Left colon (tissue), 2 donors: Measurements from ENCODE around the gene DCTN2. TPM values are rescaled to one million over a fixed set of nuclear protein-coding genes. Genes with fewer than 3 reads are reported as not detected.
A peak's percentile ranks its signal among the peaks of the same experiment; 100 is the strongest.

Source experiments
- ATAC-seq: fragments of 200-7000 bp; cut with Tn5 transposase; one replicate; pipeline ENCODE4 v1.9.1; 2020; ENCODE audit warnings: mild to moderate bottlenecking, moderate library complexity
- DNase-seq, 2 donors: peaks; one replicate each; pipeline ENCODE4 v3.0.0-alpha.2; 2020
- intact Hi-C, 2 donors: fragments of 100-400 bp; cut with DNase I in 1 of 2; cut with micrococcal nuclease in 1 of 2; formaldehyde crosslinking; loops; one replicate each; pipeline versions ENCODE4 v1.11.2 to v1.14.0; 2022; cut with DNase I, micrococcal nuclease
- total RNA-seq, 2 donors: library from RNA; stranded (reverse); fragmentation: NEBNext Ultra II Directional; extraction: Animal tissue kit (Norgen Biotek cat#: 25700); gene quantifications; one replicate each; pipeline ENCODE4 v1.2.1, GENCODE V29; 2021
- donor health status: DM: no; HTN: no; CAD: no.
- donor health status: DM: yes; HTN: yes; CAD: no.

Gene DCTN2
- total RNA-seq, 2 donors from 2014 or later: 139 to 151 TPM

GRCh38 chr12:57553343-57554202, 6.6 kb upstream of the DCTN2 start:
- intact Hi-C loops: no loop called here
- ATAC-seq: no peak
- no peak for DNase-seq

DNA sequence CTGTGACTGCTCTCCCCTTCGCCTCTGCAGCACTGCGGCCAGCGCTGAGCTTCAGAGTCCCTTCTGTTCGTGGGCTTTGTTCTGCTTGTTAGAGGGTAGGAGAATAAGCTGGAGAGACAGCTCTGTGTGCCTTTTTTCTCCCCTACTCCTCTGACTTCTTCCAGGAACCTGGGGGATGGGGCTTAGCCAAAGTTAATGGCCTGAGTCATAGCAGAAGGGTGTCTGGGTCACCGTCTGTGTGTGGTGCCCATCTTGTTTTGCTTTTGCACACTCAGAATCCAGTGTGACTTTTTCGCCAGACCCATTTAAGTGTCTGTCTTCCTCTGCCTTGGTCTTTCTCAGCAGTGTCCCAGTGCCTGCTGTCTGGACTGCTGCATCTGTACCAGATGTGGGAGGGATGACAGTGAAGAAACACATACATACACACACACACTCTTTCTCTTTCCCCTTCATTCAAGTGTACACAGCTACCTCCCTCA, 5.9 kb upstream of the DCTN2 start:
- intact Hi-C loops: no loop called here
- ATAC-seq (no peak), DNase-seq (no peak)

GRCh38 chr12:57552306-57552651, 5.3 kb upstream of the DCTN2 start:
- intact Hi-C loops: no loop called here
- no peak for ATAC-seq
- DNase-seq: no peak

DNA sequence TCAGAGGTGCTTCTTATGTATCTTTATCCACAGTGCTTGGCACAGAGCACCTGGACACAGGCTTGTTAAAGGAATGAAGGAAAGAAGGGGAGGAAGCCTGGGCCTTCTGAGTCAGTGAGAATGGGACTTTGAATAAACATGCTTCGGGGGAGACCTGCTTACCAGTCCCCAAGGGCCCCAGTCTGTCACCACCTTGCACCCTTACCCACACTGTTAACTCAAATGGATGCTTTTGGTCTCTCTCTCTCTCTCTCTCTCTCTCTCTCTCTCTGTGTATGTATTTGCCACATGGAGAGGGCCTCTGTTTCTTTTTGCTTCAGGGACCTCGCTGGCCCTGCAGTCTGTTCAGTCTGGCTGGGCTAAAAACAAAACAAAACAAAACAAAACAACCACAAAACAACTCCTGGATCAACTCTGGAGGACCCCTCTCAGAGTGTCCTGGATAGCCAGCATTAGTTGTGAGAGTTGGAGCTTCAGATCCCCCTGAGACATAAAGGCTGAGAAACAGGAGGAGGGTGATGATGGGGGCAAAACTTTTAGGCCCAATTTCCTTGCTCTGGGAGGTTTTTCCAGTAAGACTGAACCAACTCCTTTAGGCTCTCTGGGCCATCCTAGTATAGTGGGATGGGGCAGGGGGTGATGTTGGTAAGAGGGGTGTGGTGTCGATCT, 4.8 kb upstream of the DCTN2 start:
- no peak for ATAC-seq
- intact Hi-C loops: no loop called here
- no peak for DNase-seq

GRCh38 chr12:57550641-57551549, 3.9 kb upstream of the DCTN2 start:
- intact Hi-C loops: no loop called here
- DNase-seq: no peak
- ATAC-seq: no peak

DNA sequence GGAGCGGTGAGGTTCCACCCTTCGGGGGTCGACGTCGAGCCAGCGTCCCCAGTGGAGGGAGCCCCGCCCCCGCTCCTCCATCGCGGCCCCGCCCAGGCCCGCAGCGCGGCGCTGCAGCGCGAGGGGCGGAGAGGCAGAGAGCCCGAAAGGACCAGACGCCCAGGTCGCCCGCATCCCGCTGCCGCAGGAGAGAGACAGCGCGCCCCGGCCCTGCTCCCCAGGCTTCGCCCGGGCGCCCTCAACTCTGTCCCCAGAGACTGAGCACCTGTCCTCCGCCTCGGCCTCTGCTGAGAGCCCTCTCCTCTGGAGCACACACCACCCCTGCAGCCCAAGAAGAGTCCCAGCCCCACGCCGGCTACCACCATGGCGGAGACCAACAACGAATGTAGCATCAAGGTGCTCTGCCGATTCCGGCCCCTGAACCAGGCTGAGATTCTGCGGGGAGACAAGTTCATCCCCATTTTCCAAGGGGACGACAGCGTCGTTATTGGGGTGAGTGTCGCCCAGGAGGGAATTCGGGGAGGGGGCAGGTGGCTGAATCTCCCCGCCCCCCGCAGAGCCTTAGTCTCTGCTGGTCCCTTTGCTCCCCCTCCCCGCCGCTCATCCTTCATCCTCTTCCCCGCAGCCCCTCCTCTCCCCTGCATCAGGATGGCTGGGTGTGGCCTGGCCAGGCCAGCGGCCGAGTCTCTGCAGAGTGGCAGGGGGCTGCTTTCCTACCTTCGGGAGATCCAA, 3.1 kb upstream of the DCTN2 start, which contains the start of gene KIF5A:
Gene KIF5A, plus strand, starts transcription at position 136 of the 732 bp plus-strand sequence. Its CDS starts 228 bp downstream, at position 364.
- intact Hi-C loops: no loop called here
- peak in 1 of 2 donors; percentile 48 for DNase-seq
- no peak for ATAC-seq

- DNase-seq: no peak
- intact Hi-C loops: no loop called here
Measured at GRCh38 chr12:57549203-57549908, 2.4 kb upstream of the DCTN2 start.

DNA sequence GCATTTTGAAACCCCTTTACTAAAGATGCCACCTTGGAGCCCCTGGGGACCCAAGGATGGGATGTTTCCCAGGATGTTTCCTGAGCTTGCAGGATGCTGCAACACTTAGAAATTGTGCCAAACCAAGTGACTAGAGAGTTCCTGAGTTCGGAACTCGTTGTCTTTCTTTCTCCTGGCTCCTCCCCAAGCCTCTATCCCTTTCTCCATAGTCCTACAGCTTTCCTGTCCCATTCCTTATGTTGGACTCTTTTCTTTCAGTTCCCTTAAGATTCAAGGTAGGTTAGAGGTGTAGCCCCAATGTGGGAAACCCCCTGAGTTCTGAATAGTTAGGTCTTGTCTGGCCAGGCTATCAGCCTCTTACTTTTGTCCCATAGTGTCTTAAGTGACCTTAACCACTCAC, 1.5 kb upstream of the DCTN2 start:
- ATAC-seq (no peak), DNase-seq (no peak)
- intact Hi-C loops: no loop called here

More at GRCh38 chr12:57549203-57549908, 2.4 kb upstream of the DCTN2 start:
- ATAC-seq: no peak

DNA sequence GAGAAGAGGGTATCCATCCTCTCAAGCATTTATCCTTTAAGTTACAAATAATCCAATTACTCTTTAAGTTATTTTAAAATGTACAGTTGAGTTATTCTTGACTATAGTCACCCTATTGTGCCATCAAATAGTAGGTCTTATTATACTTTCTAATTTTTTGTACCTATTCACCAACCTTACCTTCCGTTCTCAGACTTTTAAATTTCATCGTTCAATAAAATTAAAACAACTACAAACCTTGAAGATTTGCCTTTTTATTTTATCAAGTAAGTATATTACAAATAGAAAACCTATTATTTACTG, 972 bp upstream of the DCTN2 start:
- intact Hi-C loops: no loop called here
- DNase-seq: no peak
- ATAC-seq: no peak

- no peak for ATAC-seq
- no peak for DNase-seq
- intact Hi-C loops: no loop called here
Measured at GRCh38 chr12:57547288-57548012, 458 bp upstream of the DCTN2 start.

GRCh38 chr12:57545809-57546437, 1.1 kb downstream of the DCTN2 start:
- ATAC-seq: peak; percentile 29
- peak in 1 of 2 donors; percentile 40 for DNase-seq
- intact Hi-C loops: no loop called here

DNA sequence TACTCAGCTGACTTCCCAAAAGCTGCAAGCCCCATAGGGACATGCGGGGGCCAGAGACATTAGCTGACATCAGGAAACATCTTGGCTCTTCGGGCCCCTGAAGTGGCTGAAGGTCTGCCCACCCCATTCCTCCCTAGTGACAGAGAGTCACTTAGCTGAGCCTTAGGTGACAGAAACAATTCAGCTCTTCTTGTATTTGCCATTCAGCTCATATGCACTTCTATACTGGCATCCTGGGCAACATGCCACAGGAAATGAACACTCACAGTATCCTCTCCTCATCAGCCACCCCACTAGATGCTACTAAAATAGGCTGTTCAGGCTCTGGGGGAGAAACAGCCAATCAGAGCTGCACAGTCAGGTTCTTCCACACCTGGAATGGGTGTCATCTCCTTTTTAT, 3.4 kb downstream of the DCTN2 start:
- DNase-seq (no peak), ATAC-seq (no peak)
- intact Hi-C loops: no loop called here

- peak; percentile 59 for ATAC-seq
- intact Hi-C loops: no loop called here
Measured at GRCh38 chr12:57541717-57542116, 5.3 kb downstream of the DCTN2 start.

DNA sequence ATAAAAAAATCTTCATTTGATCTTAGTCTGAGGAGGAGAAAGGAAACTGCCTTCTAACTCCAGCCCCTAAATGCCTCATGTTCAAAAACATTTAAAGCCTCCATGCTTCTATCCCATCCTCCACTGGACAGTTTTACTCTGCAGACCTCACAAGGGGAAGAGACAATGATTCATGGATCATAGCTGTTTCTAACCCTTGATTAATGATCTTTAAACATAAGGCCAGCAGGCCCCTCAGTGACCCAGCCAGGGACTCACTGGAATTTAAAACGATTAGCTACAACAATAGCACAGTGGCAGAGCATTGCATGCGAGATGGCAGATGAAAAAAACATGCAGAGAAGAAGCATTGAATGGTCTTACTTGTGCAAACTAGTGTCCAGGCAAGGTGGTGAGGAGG, 6.0 kb downstream of the DCTN2 start:
- intact Hi-C loops: no loop called here
- DNase-seq (no peak), ATAC-seq (no peak)

More at GRCh38 chr12:57541717-57542116, 5.3 kb downstream of the DCTN2 start:
- DNase-seq: no peak

- ATAC-seq (no peak), DNase-seq (no peak)
- intact Hi-C loops: no loop called here
Measured at GRCh38 chr12:57539134-57539768, 7.7 kb downstream of the DCTN2 start.

DNA sequence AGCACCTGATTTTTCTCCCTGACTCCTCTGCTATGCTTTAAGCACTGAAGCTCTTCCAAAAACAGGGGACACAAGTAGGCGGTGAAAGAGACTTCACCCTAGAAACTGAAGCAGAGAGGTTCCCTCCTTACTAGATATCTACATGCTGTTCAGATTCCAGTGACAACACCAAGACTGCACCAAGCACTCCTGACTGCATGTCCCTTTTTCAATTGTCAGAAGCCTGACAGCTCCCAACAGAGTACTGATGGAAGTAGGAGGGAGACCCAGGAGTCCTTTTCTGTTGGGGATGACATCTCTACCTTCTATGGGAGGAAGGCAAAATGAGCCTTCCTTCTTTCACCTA, 10.4 kb downstream of the DCTN2 start:
- ATAC-seq: no peak
- intact Hi-C loops: no loop called here
- DNase-seq: no peak
